Heart left ventricle (tissue), 16 donors: ENCODE results near the gene SUGCT. TPM values are rescaled to one million over a fixed set of nuclear protein-coding genes. Genes with fewer than 3 reads are reported as not detected.

Experiments used
- ATAC-seq, 4 donors: fragments of 200-7000 bp; cut with Tn5 transposase; one replicate each; pipeline ENCODE4 v1.9.1; 2020 to 2022; ENCODE audit warnings: moderate library complexity in 4 of 4, mild to moderate bottlenecking in 3 of 4, moderate number of reproducible peaks in 1 of 4
- DNase-seq, 5 donors: peaks; one replicate each; pipeline ENCODE4 v3.0.0-alpha.2; 2020
- H3K27ac ChIP-seq, 12 donors: fragments of 200-600 bp; sonication (generic) in 4 of 12; one replicate each; pipeline versions ENCODE4 v1.5.0 to v1.8.0; 2016 to 2022; ENCODE audit warnings: mild to moderate bottlenecking in 2 of 12
- H3K27me3 ChIP-seq, 9 donors: fragments of 200-600 bp; sonication (generic) in 2 of 9; one replicate each; pipeline versions ENCODE4 v1.5.1 to v1.8.0; 2016 to 2022; ENCODE audit warnings: mild to moderate bottlenecking in 3 of 9
- H3K36me3 ChIP-seq, 9 donors: fragments of 200-600 bp; sonication (generic) in 2 of 9; one replicate each; pipeline versions ENCODE4 v1.5.0 to v1.8.0; 2018 to 2022; ENCODE audit warnings: mild to moderate bottlenecking in 2 of 9
- H3K4me1 ChIP-seq, 12 donors: fragments of 200-600 bp; sonication (generic) in 4 of 12; one replicate each; pipeline versions ENCODE4 v1.5.0 to v1.8.0; 2016 to 2022; ENCODE audit warnings: mild to moderate bottlenecking in 3 of 12
- H3K4me3 ChIP-seq, 12 donors: fragments of 200-600 bp; sonication (generic) in 4 of 12; one replicate each; pipeline versions ENCODE4 v1.5.0 to v1.8.0; 2017 to 2022; ENCODE audit warnings: mild to moderate bottlenecking in 9 of 12, moderate library complexity in 4 of 12
- H3K9me3 ChIP-seq, 12 donors: fragments of 200-600 bp; sonication (generic) in 4 of 12; one replicate each; pipeline versions ENCODE4 v1.5.0 to v1.8.0; 2016 to 2022; ENCODE audit warnings: mild to moderate bottlenecking in 1 of 12
- POLR2A ChIP-seq, 2 donors: fragments of 450-650 bp; IDR thresholded peaks; one replicate each; pipeline ENCODE4 v1.6.1; 2017; ENCODE audit warnings: antibody characterized with exemption in 2 of 2, mild to moderate bottlenecking in 2 of 2, moderate library complexity in 2 of 2
- WGBS, 4 donors: extraction: QIAGEN DNeasy Blood & Tissue Kit in 2 of 4; methylation state at CpG; one replicate each; pipeline versions ENCODE4 v1.1.5 to v1.1.7; 2013 to 2018; 5-methylcytosine and 5-hydroxymethylcytosine counted together
- intact Hi-C, 10 donors: fragments of 100-400 bp; cut with DNase I; formaldehyde crosslinking; loops; one replicate each; pipeline versions ENCODE4 v1.11.1 to v1.14.2; 2022
- polyA plus RNA-seq, 2 donors: library from polyadenylated mRNA; stranded (reverse); fragments of 200-250 nt; gene quantifications; one replicate each; pipeline ENCODE4 v1.2.3, GENCODE V29; 2013
- total RNA-seq, 9 donors: library from RNA; depleted of rRNA in 2 of 9; stranded (reverse); fragments of >200 nt in 2 of 9; fragmentation: NEBNext Ultra II Directional in 3 of 9; extraction: Animal tissue kit (Norgen Biotek cat#: 25700) in 3 of 9; gene quantifications; one replicate each; pipeline versions ENCODE4 v1.1.0 to v1.2.4, GENCODE V29; 2016 to 2023
- TF ChIP-seq, protein P1 (sequence below), 12 donors: fragments of 200-600 bp; sonication (generic) in 4 of 12; IDR thresholded peaks; one replicate each; pipeline versions ENCODE4 v1.5.0 to v1.8.0; 2018 to 2022; ENCODE audit warnings: antibody characterized with exemption in 12 of 12, mild to moderate bottlenecking in 5 of 12
- donor health status: ischemic (EF 13 %, LVEDD 7.1; RV severe dilation, severe dysfunction).
- donor health status: healthy with polysubstance abuse.
- donor health status: DM: no; HTN: yes; CAD: no.
- donor health status: DM: no; HTN: no; CAD: no.
- donor health status: ischemic (EF 25% LVEDD 6.9; RV normal size, moderate dysfunction).
- donor health status: ischemic (EF 25% LVEDD 5.7; RV mildly dilated, moderate dysfunction).
- donor health status: healthy.
- donor health status: DM: yes; HTN: yes; CAD: no.
- donor health status: ischemic (EF 35%, LVEDD 5.7; RV mildly dilated, moderate dysfunction).
- donor health status: nonischemic (EF 11% LVEDD 7.7; RV severe dilation, severe dysfunction).
- donor health status: DM: yes; HTN: yes; CAD: no.
- donor health status: PGD.
- donor health status: ischemic (EF 29% LVEDD 5.4; RV normal size, mild dysfunction).
- donor health status: nonischemic (EF 23%, LVEDD 6.1; RV moderate dilation, normal function).

SUGCT gene
- total and polyA plus RNA-seq, 11 donors: 1.4 to 7.6 (median 4.4) TPM

DNA sequence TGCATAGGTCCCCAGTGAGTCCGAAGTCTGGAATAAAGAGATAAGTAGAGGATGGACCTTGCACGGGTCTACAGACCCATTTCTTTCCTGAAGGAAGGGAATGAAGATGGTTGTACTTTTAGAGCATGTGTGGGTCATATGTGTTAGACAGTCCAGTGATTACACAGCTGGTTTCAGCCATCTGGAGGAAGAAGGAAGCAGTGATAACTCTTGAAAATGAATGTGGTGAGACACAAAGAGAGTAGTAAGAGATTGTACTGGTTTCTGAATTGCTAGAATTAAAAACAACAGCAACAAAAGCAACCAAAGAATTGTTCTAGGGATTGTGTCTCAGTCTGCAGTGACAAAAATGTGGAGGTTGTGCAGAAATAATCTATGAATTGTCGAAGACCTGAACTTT is 258.9 kb downstream of the SUGCT start:
- no peaks in the 10 kb centered on the region for H3K4me1 ChIP-seq
- no peak for ATAC-seq

DNA sequence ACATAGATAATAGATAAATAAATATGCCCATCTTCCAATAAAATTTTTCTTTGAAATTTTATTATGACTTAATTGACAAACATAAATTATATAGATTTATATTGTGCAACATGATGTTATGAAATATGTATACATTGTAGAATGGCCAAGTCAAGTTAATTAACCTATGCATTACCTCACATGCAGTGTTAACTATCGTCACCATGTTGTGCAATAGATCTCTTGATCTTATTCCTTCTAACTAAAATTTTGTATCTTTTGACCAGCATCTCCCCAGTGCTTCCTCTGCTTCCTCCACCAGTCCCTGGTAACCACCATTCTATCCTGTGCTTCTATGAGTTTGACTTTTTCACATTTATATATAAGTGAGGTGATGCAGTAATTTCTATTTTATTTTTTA is 259.6 kb downstream of the SUGCT start:
- 85 to 95% (median 91%) methylated on average over 1 of the region's 1 CpG for WGBS, 4 donors
- TF ChIP-seq, protein P1, sequence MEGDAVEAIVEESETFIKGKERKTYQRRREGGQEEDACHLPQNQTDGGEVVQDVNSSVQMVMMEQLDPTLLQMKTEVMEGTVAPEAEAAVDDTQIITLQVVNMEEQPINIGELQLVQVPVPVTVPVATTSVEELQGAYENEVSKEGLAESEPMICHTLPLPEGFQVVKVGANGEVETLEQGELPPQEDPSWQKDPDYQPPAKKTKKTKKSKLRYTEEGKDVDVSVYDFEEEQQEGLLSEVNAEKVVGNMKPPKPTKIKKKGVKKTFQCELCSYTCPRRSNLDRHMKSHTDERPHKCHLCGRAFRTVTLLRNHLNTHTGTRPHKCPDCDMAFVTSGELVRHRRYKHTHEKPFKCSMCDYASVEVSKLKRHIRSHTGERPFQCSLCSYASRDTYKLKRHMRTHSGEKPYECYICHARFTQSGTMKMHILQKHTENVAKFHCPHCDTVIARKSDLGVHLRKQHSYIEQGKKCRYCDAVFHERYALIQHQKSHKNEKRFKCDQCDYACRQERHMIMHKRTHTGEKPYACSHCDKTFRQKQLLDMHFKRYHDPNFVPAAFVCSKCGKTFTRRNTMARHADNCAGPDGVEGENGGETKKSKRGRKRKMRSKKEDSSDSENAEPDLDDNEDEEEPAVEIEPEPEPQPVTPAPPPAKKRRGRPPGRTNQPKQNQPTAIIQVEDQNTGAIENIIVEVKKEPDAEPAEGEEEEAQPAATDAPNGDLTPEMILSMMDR (IDR thresholded peaks at IDR 0.05): no peak
- TF ChIP-seq POLR2A (IDR thresholded peaks at IDR 0.05): no peak
- intact Hi-C loops: no loop called here

More for the DNA sequence above, 258.9 kb downstream of the SUGCT start:
- Histone ChIP-seq H3K36me3 (no peaks in the 10 kb centered on the region), H3K27me3 (no peaks in the 10 kb centered on the region), H3K9me3 (peaks cover 0 to 3% (median 0%) of the 10 kb centered on the region in 12 donors), H3K4me3 (no peak overlapping the region), H3K27ac (no peak overlapping the region)
- intact Hi-C loops: no loop called here
- WGBS, 4 donors: 65 to 73% (median 68%) methylated on average over 3 of the region's 3 CpGs
- DNase-seq: no peak
- TF ChIP-seq, protein P1 (IDR thresholded peaks at IDR 0.05): no peak
- TF ChIP-seq POLR2A (IDR thresholded peaks at IDR 0.05): no peak

DNA sequence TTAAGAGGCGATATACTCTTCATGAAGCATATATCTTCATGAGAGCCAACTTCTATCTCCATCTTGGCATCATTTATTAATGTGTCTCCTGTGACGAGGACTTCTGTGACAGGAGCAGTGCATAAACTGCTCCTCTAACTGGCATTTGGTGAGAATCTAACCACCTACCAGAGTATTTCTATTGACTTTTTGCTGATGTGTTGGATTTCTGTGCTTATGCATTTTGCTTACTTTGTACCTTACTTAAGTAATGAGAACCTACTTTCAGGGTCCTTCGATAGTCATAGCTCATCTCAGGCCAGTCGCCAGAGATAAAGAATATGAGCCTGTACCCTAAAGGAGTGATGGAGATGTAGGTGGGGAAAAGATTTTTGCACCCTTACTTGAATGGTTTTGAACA is 265.7 kb downstream of the SUGCT start:
- peaks cover 0 to 7% (median 0%) of the 10 kb centered on the region in 12 donors for H3K9me3 ChIP-seq
- 73 to 80% (median 77%) methylated on average over 4 of the region's 4 CpGs for WGBS, 4 donors
- H3K36me3 ChIP-seq: no peaks in the 10 kb centered on the region
- no peak overlapping the region for H3K4me3 ChIP-seq
- H3K27ac ChIP-seq: no peak overlapping the region
- H3K4me1 ChIP-seq: no peaks in the 10 kb centered on the region
- DNase-seq (no peak), ATAC-seq (no peak)
- no peak for TF ChIP-seq POLR2A (IDR thresholded peaks at IDR 0.05)
- TF ChIP-seq, protein P1 (IDR thresholded peaks at IDR 0.05): no peak
- no peaks in the 10 kb centered on the region for H3K27me3 ChIP-seq
- intact Hi-C loops: no loop called here

More for the DNA sequence above, 259.6 kb downstream of the SUGCT start:
- no peaks in the 10 kb centered on the region for H3K27me3 ChIP-seq
- H3K4me3 ChIP-seq: no peak overlapping the region
- H3K27ac ChIP-seq: no peak overlapping the region
- H3K36me3 ChIP-seq: no peaks in the 10 kb centered on the region
- H3K9me3 ChIP-seq: peaks cover 0 to 3% (median 0%) of the 10 kb centered on the region in 12 donors
- no peak for ATAC-seq
- H3K4me1 ChIP-seq: no peaks in the 10 kb centered on the region
- DNase-seq: no peak

DNA sequence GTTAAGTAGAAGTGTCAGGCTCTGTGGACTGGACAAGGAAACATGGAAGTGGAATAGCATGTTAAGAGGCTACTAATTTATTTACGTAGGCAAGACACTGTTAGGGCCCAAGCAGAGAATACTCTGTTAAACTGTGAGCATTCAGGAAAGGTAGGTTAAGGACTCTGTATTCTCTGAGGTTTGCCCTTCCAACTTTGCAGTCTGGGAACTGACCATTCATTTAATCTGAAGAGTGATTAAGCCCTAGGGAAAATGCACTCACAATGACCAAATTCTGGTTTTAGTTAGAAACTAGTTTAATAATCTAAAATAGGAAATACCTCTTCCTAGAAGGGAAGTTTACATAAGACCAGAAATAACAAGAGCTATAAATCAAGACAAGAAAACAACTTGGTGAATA is 266.6 kb downstream of the SUGCT start:
- no peaks in the 10 kb centered on the region for H3K27me3 ChIP-seq
- H3K4me3 ChIP-seq: no peak overlapping the region
- ATAC-seq (no peak), DNase-seq (no peak)
- H3K4me1 ChIP-seq: no peaks in the 10 kb centered on the region
- H3K36me3 ChIP-seq: no peaks in the 10 kb centered on the region
- intact Hi-C loops: no loop called here
- TF ChIP-seq, protein P1 (IDR thresholded peaks at IDR 0.05): no peak
- TF ChIP-seq POLR2A (IDR thresholded peaks at IDR 0.05): no peak
- H3K27ac ChIP-seq: no peak overlapping the region
- peaks cover 0 to 7% (median 0%) of the 10 kb centered on the region in 12 donors for H3K9me3 ChIP-seq
- whole genome bisulfite sequencing, 4 donors: 76 to 89% (median 88%) methylated on average over 1 of the region's 1 CpG
